Endothelial cell of umbilical vein (primary cell): ENCODE data around the gene RANBP1. TPM values are rescaled to one million over a fixed set of nuclear protein-coding genes. Genes with fewer than 3 reads are reported as not detected.

Experiments used
- BruUV-seq: library from RNA; stranded (reverse); fragments of 400-500 nt; replicated peaks from 2 replicates; lab custom pipeline; 2021; lab: Mats Ljungman, UMichigan
- CTCF ChIA-PET: fragments of 300-600, 350-600 bp; sonication (Branson Sonifier 250); formaldehyde crosslinking; loops from one replicate; lab custom pipeline; 2021; ENCODE audit warnings: antibody characterized with exemption, inconsistent platforms; lab: Charles Lee
- POLR2A ChIA-PET: fragments of 300-600, 350-600 bp; sonication (Branson Sonifier 250); formaldehyde crosslinking; loops from one replicate; lab custom pipeline; 2021; ENCODE audit warnings: antibody characterized with exemption, inconsistent platforms; lab: Charles Lee
- DNase-seq: peaks from one replicate; pipeline ENCODE4 v3.0.0-alpha.2; 2011; ENCODE audit warnings: low read depth, low spot score
- FAIRE-seq: peaks from 2 replicates; lab custom pipeline; 2011; peaks lifted over from hg19 to GRCh38; lab: Jason Lieb, UNC
- H2AFZ ChIP-seq: 2 replicates; pipeline ENCODE4 v1.6.0; 2012; ENCODE audit warnings: low read depth, low read length, control low read depth, inconsistent platforms
- H3K27ac ChIP-seq: 2 replicates; pipeline ENCODE4 v1.5.1; 2011; ENCODE audit warnings: low read depth, mild to moderate bottlenecking, control low read depth, low read length, moderate library complexity; ENCODE audit not compliant: insufficient read depth
- H3K27me3 ChIP-seq, 2 experiments: 2 replicates each; pipeline versions ENCODE4 v1.6.0 to v1.6.1; 2011; ENCODE audit warnings: low read length in 2 of 2, mixed read lengths in 1 of 2; ENCODE audit not compliant: control insufficient read depth in 2 of 2, insufficient read depth in 2 of 2
- H3K36me3 ChIP-seq, 2 experiments: 2 replicates in 1 of 2; 3 replicates in 1 of 2; pipeline ENCODE4 v1.5.1; 2011; ENCODE audit warnings: low read length in 2 of 2, mild to moderate bottlenecking in 1 of 2, moderate library complexity in 1 of 2; ENCODE audit not compliant: control insufficient read depth in 2 of 2, insufficient read depth in 2 of 2; ENCODE audit errors: extremely low read depth in 1 of 2
- H3K4me1 ChIP-seq: 3 replicates; pipeline ENCODE4 v1.5.1; 2011; ENCODE audit warnings: mild to moderate bottlenecking, low read length; ENCODE audit not compliant: control insufficient read depth, insufficient read depth; ENCODE audit errors: extremely low read depth
- H3K4me2 ChIP-seq: 2 replicates; pipeline ENCODE4 v1.6.1; 2011; ENCODE audit warnings: low read length, control low read depth, mixed read lengths; ENCODE audit not compliant: insufficient read depth
- H3K4me3 ChIP-seq, 3 experiments: fragments of 200-600 bp in 1 of 3; sonication (generic), shearing (Covaris generic) in 1 of 3; replicated peaks in 1 of 3; 2 replicates each; pipeline ENCODE4 v1.5.1; 2011 to 2016; ENCODE audit warnings: control low read depth in 3 of 3, low read length in 3 of 3, mild to moderate bottlenecking in 2 of 3, inconsistent platforms in 1 of 3, low read depth in 1 of 3, moderate library complexity in 1 of 3; ENCODE audit not compliant: insufficient read depth in 1 of 3
- H3K79me2 ChIP-seq: 2 replicates; pipeline ENCODE4 v1.6.0; 2012; ENCODE audit warnings: low read length, inconsistent platforms; ENCODE audit not compliant: control insufficient read depth, insufficient read depth
- H3K9ac ChIP-seq: replicated peaks from 2 replicates; pipeline ENCODE3; 2011; ENCODE audit warnings: low read length, control low read depth; ENCODE audit not compliant: insufficient read depth; ENCODE audit errors: extremely low read depth
- H3K9me1 ChIP-seq: replicated peaks from 3 replicates; pipeline ENCODE4 v1.6.0; 2011; ENCODE audit warnings: mild to moderate bottlenecking, low read length; ENCODE audit not compliant: control insufficient read depth, insufficient read depth; ENCODE audit errors: extremely low read depth
- H3K9me3 ChIP-seq: replicated peaks from 2 replicates; pipeline ENCODE4 v1.5.1; 2012; ENCODE audit warnings: low read length, inconsistent platforms; ENCODE audit not compliant: control insufficient read depth, insufficient read depth
- H4K20me1 ChIP-seq: replicated peaks from 2 replicates; pipeline ENCODE3; 2011; ENCODE audit warnings: mild to moderate bottlenecking, low read length; ENCODE audit not compliant: control insufficient read depth, insufficient read depth; ENCODE audit errors: extremely low read depth
- CTCF ChIP-seq, 2 donors: IDR thresholded peaks; 1 replicate in 1 of 2; 2 replicates in 1 of 2; pipeline ENCODE4 v1.5.1; 2011; ENCODE audit warnings: low read length in 2 of 2, mild to moderate bottlenecking in 2 of 2, moderate library complexity in 2 of 2, control low read depth in 1 of 2, inconsistent platforms in 1 of 2, low read depth in 1 of 2; ENCODE audit not compliant: insufficient read depth in 1 of 2; ENCODE audit errors: extremely low read depth in 1 of 2
- EZH2 ChIP-seq: IDR thresholded peaks from 2 replicates; pipeline ENCODE4 v1.6.1; 2012; ENCODE audit warnings: borderline replicate concordance, low read depth, mild to moderate bottlenecking, moderate library complexity, low read length, inconsistent platforms; ENCODE audit not compliant: severe bottlenecking
- FOS ChIP-seq: IDR thresholded peaks from 2 replicates; pipeline ENCODE4 v1.6.1; 2011; ENCODE audit warnings: mild to moderate bottlenecking, low read length, moderate library complexity, borderline replicate concordance; ENCODE audit not compliant: insufficient read depth
- GATA2 ChIP-seq: IDR thresholded peaks from 2 replicates; pipeline ENCODE4 v1.7.0; 2011; ENCODE audit warnings: low read depth, mild to moderate bottlenecking, moderate library complexity, mixed read lengths, low read length; ENCODE audit not compliant: insufficient read length, insufficient read depth
- JUN ChIP-seq: IDR thresholded peaks from 2 replicates; pipeline ENCODE4 v1.6.1; 2011; ENCODE audit warnings: borderline replicate concordance, low read depth; ENCODE audit not compliant: insufficient read length, insufficient read depth
- MAX ChIP-seq: IDR thresholded peaks from 2 replicates; pipeline ENCODE4 v1.6.1; 2011; ENCODE audit not compliant: insufficient read depth, insufficient read length
- MYC ChIP-seq: IDR thresholded peaks from one replicate; pipeline ENCODE4 v1.6.1; 2011; ENCODE audit warnings: mild to moderate bottlenecking, low read depth, low read length
- POLR2A ChIP-seq: IDR thresholded peaks from 2 replicates; pipeline ENCODE4 v1.6.1; 2012; ENCODE audit warnings: low read depth, mild to moderate bottlenecking, control low read depth, low read length
- POLR2AphosphoS5 ChIP-seq: IDR thresholded peaks from 2 replicates; pipeline ENCODE4 v1.6.1; 2012; ENCODE audit warnings: low read depth, mild to moderate bottlenecking, control low read depth, low read length, moderate library complexity; ENCODE audit not compliant: insufficient read depth
- dilution Hi-C: fragments of 300-500 bp; cut with MboI; formaldehyde crosslinking; loops from one replicate; pipeline ENCODE4 v1.15.0; 2019; ENCODE audit warnings: low sequenced_read_pairs; ENCODE audit not compliant: extremely low pct_ligation_motif_present
- intact Hi-C: fragments of 100-400 bp; cut with micrococcal nuclease; formaldehyde crosslinking; loops from one replicate; pipeline ENCODE4 v1.10.0; 2022
- polyA plus RNA-seq, 4 experiments: library from polyadenylated mRNA; depleted of rRNA in 3 of 4; stranded (reverse) in 3 of 4; unstranded in 1 of 4; fragments of >200 nt; gene quantifications; 2 replicates each; pipeline versions ENCODE4 v1.2.1 to v1.2.3, GENCODE V29; 2011 to 2012; ENCODE audit warnings: missing spikeins in 1 of 4
- total RNA-seq: library from RNA; stranded (reverse); gene quantifications from 2 replicates; pipeline ENCODE4 v1.2.3, GENCODE V29; 2021

Gene RANBP1
- total and polyA plus RNA-seq, 2 donors (not counting 3 experiments of a cell fraction or from before 2014, with no cell fraction given): 228 to 247 TPM

GRCh38 chr22:20096574-20097420, 19.1 kb upstream of the RANBP1 start:
- H3K36me3 ChIP-seq: peaks cover 55 to 61% of the 10 kb centered on the region in 2 experiments
- no TSS peak for BruUV-seq
- no peak overlapping the region for H2AFZ ChIP-seq
- intact Hi-C loops: no loop called here
- ChIA-PET CTCF (no interaction called here), POLR2A (no interaction called here)
- H3K79me2 ChIP-seq: peaks cover 49% of the 10 kb centered on the region
- DNase-seq (no peak), FAIRE-seq (no peak)
- H3K27ac ChIP-seq: no peak overlapping the region
- no peak overlapping the region for H3K4me2 ChIP-seq
- no peaks in the 10 kb centered on the region for H3K27me3 ChIP-seq
- H3K9me3 ChIP-seq: no peaks in the 10 kb centered on the region
- TF ChIP-seq GATA2 (no peak), CTCF (IDR thresholded peaks at IDR 0.05; ENCODE audit: extremely low read depth in 1 of 2, insufficient read depth in 1 of 2, low read depth in 1 of 2, low read length in 2 of 2) (no peak), MYC (no peak), POLR2A (no peak), POLR2AphosphoS5 (no peak), EZH2 (no peak), JUN (no peak), FOS (no peak), MAX (no peak)
- no peaks in the 10 kb centered on the region for H3K9me1 ChIP-seq
- no peaks in the 10 kb centered on the region for H3K4me1 ChIP-seq
- dilution Hi-C loops: no loop called here
- H3K9ac ChIP-seq: no peak overlapping the region
- no peak overlapping the region for H3K4me3 ChIP-seq
- H4K20me1 ChIP-seq: no peaks in the 10 kb centered on the region
